ENCODE measurements around the gene B3GNT7.

B3GNT7 gene

DNA sequence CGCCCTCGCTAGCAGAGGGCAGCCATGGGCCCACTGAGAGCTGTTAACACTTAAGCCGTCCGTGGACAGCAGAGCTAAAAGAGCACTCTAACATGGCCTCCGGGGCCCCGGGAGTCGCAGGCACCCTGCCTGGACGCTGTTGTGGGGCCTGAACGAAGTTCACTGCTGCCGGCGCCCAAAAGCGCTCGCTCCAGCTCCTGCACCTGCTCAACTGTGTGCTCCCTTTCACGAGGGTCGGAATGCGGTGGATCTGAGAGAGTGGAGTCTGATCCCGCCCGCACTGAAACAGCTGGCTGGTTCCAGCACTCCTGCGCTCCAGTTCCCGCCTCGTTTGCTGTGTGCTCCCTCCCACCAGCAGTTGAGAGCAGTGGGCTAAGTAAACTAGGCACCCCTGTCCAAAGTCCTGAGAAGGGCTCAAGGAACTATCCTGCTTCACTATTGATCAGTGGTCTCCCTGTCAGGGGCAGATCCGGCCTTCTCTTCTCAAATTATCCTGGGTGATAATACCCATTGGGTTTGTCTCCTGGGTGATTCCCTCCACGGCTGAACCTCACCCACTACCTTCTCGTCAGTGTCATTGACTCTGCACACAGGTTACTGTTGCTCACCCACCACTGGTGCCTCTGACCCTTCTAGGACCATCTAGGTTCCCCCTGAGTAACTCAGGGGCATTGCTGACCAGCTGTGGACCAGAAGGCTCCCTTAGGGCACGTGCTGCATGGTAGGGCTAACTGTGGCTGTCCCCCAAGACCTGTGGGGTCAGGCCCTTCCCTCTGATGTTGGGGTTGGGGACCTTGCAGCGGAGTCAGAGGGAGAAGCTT, 23.5 kb downstream of the B3GNT7 start:
- TF ChIP-seq, protein P1, sequence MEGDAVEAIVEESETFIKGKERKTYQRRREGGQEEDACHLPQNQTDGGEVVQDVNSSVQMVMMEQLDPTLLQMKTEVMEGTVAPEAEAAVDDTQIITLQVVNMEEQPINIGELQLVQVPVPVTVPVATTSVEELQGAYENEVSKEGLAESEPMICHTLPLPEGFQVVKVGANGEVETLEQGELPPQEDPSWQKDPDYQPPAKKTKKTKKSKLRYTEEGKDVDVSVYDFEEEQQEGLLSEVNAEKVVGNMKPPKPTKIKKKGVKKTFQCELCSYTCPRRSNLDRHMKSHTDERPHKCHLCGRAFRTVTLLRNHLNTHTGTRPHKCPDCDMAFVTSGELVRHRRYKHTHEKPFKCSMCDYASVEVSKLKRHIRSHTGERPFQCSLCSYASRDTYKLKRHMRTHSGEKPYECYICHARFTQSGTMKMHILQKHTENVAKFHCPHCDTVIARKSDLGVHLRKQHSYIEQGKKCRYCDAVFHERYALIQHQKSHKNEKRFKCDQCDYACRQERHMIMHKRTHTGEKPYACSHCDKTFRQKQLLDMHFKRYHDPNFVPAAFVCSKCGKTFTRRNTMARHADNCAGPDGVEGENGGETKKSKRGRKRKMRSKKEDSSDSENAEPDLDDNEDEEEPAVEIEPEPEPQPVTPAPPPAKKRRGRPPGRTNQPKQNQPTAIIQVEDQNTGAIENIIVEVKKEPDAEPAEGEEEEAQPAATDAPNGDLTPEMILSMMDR (conservative IDR thresholded peaks at IDR 0.05), result no peak
- H3K27ac ChIP-seq, result no peak overlapping the region

DNA sequence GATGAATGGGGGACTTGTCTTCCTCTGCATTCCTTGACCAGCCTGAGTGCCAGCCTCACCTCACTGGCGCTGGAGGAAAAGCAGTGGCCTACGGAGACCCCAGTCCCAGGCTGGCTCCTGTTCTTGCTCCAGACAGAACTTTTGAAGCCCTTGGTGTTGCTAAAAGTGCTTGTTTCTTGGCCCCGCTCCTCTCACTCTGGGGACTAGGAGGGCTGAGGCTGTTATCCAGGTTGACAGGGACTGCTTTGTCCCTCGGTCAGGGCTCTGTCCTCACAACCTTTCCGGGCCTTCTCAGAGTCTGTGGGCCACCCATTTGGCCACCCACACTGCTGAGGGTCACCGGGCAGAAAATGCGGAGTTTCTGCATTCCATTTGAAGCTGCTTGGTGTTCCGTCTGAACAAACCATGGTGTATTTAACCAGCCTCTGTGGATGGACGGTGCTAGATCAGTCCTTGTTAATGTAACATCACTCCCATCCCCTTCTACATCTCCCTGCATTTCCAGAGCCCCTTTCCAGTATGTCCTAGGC, 25.6 kb downstream of the B3GNT7 start:
- TF ChIP-seq, protein P1 (conservative IDR thresholded peaks at IDR 0.05), result no peak
- no peak overlapping the region for H3K27ac ChIP-seq

DNA sequence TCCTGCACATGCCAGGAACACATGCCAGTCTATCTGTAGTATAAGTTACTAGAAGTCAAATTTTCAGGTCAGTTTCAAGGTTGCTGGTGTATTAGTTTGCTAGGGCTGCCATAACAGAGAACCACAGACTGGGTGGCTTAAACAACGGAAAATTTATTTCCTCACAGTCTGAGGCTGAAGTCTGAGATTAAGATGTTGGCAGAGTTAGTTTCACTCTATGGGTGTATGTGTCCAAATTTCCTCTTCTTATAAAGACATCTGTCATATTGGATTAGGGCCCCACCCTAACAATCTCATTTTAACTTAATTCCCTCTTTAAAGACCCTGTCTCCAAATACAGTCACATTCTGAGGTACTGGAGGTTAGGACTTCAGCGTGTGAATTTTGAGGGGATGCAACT, 26.5 kb downstream of the B3GNT7 start:
- no peak overlapping the region for H3K27ac ChIP-seq
- TF ChIP-seq, protein P1 (conservative IDR thresholded peaks at IDR 0.05), result no peak

DNA sequence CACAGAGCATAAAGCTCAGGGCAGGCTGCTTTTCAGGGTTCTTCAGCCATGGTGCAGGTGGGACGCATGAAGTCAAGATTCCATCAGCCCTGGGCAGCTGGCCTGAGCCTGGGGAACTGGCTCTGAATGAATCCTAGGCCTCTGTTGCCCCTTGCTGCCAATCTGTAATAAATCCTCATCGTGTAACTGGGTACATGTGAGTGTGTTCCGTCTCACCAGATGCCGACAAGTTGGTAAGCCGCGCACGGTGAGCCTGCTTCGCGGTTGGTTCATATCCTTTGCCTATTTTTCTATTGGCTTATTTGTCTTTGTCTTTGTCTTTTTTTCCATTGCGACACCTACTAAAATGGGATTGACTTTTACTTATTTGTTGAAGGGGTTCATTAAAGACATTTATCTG, 27.7 kb downstream of the B3GNT7 start:
- H3K27ac ChIP-seq, result no peak overlapping the region
- TF ChIP-seq, protein P1 (conservative IDR thresholded peaks at IDR 0.05), result no peak

DNA sequence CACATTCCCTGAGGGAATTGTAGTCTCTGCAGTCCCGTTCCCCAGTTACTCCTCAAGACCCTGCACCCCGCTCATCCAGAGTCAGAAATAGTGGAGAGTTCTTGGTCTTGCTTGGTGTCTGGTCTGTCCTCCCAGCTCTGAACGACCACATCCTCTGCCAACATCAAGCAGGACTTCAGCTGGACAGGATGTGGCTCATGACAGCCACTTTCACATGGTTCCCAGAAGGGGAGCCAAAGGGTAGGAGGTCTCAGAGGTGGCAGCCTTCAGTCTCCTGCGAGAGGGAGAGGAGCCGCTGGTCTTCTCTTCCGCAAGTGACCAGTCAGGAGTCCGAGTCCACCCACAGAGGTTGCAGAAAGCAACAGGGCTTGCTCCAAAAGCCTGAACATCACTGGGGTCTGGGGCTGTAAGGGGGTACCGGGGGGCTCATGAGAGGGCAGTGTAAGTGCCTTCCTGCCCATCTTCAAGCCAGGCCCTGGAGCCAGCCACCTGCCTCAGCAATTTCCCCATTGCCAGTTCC, 29.8 kb downstream of the B3GNT7 start:
- no peak overlapping the region for H3K27ac ChIP-seq
- TF ChIP-seq, protein P1 (conservative IDR thresholded peaks at IDR 0.05), result no peak

DNA sequence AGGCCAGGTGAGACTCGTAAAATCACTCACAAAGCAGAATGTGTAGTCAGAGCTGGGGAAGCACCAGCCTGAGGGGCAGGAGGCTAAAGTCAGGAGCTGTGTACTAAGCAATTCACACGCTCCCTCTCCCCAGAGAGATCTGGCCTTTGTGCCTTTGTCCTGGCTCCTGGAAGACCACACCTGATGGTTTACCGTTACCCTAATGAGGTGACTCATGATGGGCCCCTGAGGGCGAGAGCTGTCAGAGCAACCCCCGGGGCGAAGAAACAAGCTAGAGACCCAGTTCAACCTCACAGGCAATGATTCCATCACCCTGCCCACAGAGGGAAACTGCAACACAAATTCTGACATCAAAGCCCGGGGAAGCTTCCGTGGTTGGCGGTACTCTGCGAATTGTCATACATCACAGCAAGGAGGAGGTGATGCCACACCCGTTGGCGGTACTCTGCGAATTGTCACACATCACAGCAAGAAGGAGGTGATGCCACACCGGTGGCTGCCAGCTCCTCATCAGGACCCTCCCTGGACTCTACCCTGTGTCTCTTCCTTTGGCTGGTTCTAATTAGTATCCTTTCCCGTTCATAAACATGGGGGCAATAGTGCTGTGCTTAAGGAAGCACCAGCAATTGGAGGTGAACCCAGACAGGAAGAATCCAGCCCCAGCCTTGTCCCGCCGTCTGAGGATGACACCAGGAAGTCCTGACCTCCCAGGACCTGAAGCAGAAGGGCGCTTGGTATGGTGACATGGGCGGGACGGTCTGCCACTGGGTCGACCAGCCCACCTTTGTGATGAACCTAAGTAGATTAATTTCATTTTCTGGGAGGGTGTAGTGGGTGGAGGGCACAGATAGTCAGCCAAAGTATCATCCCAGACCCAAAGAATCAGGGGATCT, 30.5 kb downstream of the B3GNT7 start:
- TF ChIP-seq, protein P1 (conservative IDR thresholded peaks at IDR 0.05), result no peak

DNA sequence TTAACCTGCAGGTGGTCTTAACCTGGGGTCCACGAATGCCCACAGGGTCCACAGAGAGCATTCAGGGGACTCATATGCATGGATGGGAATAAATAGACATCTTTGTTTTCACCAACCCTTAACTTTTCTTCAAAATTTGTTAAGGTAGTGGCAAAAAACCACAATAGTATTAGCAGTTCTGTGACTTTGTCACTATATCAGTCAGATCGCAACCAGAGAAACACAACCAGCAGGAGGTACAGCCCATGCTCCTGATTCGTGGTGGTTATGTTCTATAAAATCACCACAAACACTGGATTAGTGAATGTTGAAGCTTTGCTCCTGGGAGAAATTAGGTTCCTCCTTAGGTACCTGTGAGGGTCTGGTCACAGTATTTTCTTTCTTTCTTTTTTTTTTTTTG, 31.6 kb downstream of the B3GNT7 start:
- H3K27ac ChIP-seq, result no peak overlapping the region

More for the DNA sequence above, 30.5 kb downstream of the B3GNT7 start:
- H3K27ac ChIP-seq, result no peak overlapping the region

More for the DNA sequence above, 31.6 kb downstream of the B3GNT7 start:
- TF ChIP-seq, protein P1 (conservative IDR thresholded peaks at IDR 0.05), result no peak
